GM12878 (cell line): Measurements from ENCODE around the gene WFS1. TPM values are rescaled to one million over a fixed set of nuclear protein-coding genes. Genes with fewer than 3 reads are reported as not detected.

Source experiments
- ATAC-seq: fragments of 200-7000 bp; cut with Tn5 transposase; 3 replicates; pipeline ENCODE4 v1.9.1; 2020; ENCODE audit warnings: mild to moderate bottlenecking, moderate library complexity
- BruUV-seq: library from RNA; stranded (reverse); fragments of 400-500 nt; replicated peaks from 2 replicates; lab custom pipeline; 2021; lab: Mats Ljungman, UMichigan
- CTCF ChIA-PET: fragments of 300-600 bp; sonication (Branson Sonifier 250); formaldehyde crosslinking; extraction: SDS; loops from one replicate; lab custom pipeline; 2021; ENCODE audit warnings: inconsistent platforms; lab: Yijun Ruan, JAX
- POLR2A ChIA-PET: fragments of 350-600 bp; formaldehyde crosslinking; extraction: SDS; loops from one replicate; lab custom pipeline; 2021; ENCODE audit warnings: inconsistent platforms; lab: Charles Lee
- RAD21 ChIA-PET: fragments of 300-600 bp; sonication (Branson Sonifier 250); formaldehyde crosslinking; loops from one replicate; lab custom pipeline; 2023; ENCODE audit warnings: antibody characterized with exemption; ENCODE audit not compliant: unreplicated experiment; lab: Charles Lee
- SMC1A ChIA-PET: fragments of 300-600 bp; sonication (Branson Sonifier 250); formaldehyde crosslinking; loops from one replicate; lab custom pipeline; 2023; ENCODE audit not compliant: unreplicated experiment, uncharacterized antibody; lab: Charles Lee
- DNase-seq: peaks from one replicate; pipeline ENCODE4 v3.0.0-alpha.2; 2011; ENCODE audit warnings: low read depth, low spot score
- FAIRE-seq: peaks from 3 replicates; lab custom pipeline; 2011; peaks lifted over from hg19 to GRCh38; lab: Jason Lieb, UNC
- H2AFZ ChIP-seq: 2 replicates; pipeline ENCODE4 v1.6.0; 2011; ENCODE audit warnings: low read depth, low read length, control low read depth; ENCODE audit not compliant: control insufficient read depth
- H3K27ac ChIP-seq: 2 replicates; pipeline ENCODE4 v1.5.1; 2011; ENCODE audit warnings: control low read depth; ENCODE audit not compliant: control insufficient read depth, insufficient read depth
- H3K27me3 ChIP-seq, 2 experiments: replicated peaks in 1 of 2; 2 replicates each; pipeline versions ENCODE4 v1.6.0 to v1.6.1; 2011; ENCODE audit warnings: low read length in 1 of 2; ENCODE audit not compliant: control insufficient read depth in 2 of 2, insufficient read depth in 2 of 2
- H3K36me3 ChIP-seq, 2 experiments: 2 replicates each; pipeline ENCODE4 v1.5.1; 2011; ENCODE audit warnings: low read length in 1 of 2; ENCODE audit not compliant: control insufficient read depth in 2 of 2, insufficient read depth in 2 of 2
- H3K4me1 ChIP-seq: 2 replicates; pipeline ENCODE4 v1.6.1; 2011; ENCODE audit warnings: mild to moderate bottlenecking, low read length, moderate library complexity, mixed read lengths; ENCODE audit not compliant: control insufficient read depth, insufficient read depth
- H3K4me2 ChIP-seq: 2 replicates; pipeline ENCODE4 v1.6.0; 2011; ENCODE audit warnings: control low read depth; ENCODE audit not compliant: control insufficient read depth, insufficient read depth
- H3K4me3 ChIP-seq: fragments of 200-600 bp; sonication (generic); 2 replicates; pipeline ENCODE4 v1.5.1; 2016
- H3K79me2 ChIP-seq: 2 replicates; pipeline ENCODE4 v1.6.0; 2011; ENCODE audit warnings: low read length; ENCODE audit not compliant: control insufficient read depth, insufficient read depth
- H3K9ac ChIP-seq: 2 replicates; pipeline ENCODE4 v1.8.0; 2011; ENCODE audit warnings: low read length, control low read depth, mixed read lengths; ENCODE audit not compliant: control insufficient read depth, insufficient read depth
- H3K9me3 ChIP-seq: replicated peaks from 3 replicates; pipeline ENCODE4 v1.5.1; 2011; ENCODE audit warnings: mild to moderate bottlenecking, low read length; ENCODE audit not compliant: control insufficient read depth, insufficient read depth
- H4K20me1 ChIP-seq: 2 replicates; pipeline ENCODE4 v1.6.0; 2011; ENCODE audit not compliant: control insufficient read depth, insufficient read depth
- BMI1 ChIP-seq: fragments of 450-650 bp; IDR thresholded peaks from 2 replicates; pipeline ENCODE4 v1.6.1; 2016; ENCODE audit warnings: mild to moderate bottlenecking, moderate library complexity, borderline replicate concordance
- EGR1 ChIP-seq, 2 experiments: IDR thresholded peaks; 1 replicate in 1 of 2; 2 replicates in 1 of 2; pipeline ENCODE4 v1.6.1; 2011 to 2012; ENCODE audit warnings: low read depth in 2 of 2, low read length in 2 of 2, borderline replicate concordance in 1 of 2, mild to moderate bottlenecking in 1 of 2, moderate library complexity in 1 of 2
- GATAD2B ChIP-seq: fragments of 450-650 bp; conservative IDR thresholded peaks from 2 replicates; pipeline ENCODE4 v1.6.1; 2017; ENCODE audit warnings: low read depth, mild to moderate bottlenecking, moderate library complexity
- JUNB ChIP-seq: IDR thresholded peaks from 2 replicates; pipeline ENCODE4 v1.6.1; 2016; ENCODE audit warnings: antibody characterized with exemption, mild to moderate bottlenecking
- NFYB ChIP-seq: IDR thresholded peaks from 2 replicates; pipeline ENCODE4 v1.6.1; 2011; ENCODE audit warnings: low read depth, mild to moderate bottlenecking, low read length, improper control_type of control experiment, moderate library complexity; ENCODE audit not compliant: insufficient read depth
- NRF1 ChIP-seq: conservative IDR thresholded peaks from 2 replicates; pipeline ENCODE4 v1.6.1; 2011; ENCODE audit warnings: mild to moderate bottlenecking, low read depth, low read length, improper control_type of control experiment
- PAX8 ChIP-seq: fragments of 450-650 bp; IDR thresholded peaks from 2 replicates; pipeline ENCODE4 v1.6.1; 2017; ENCODE audit warnings: mild to moderate bottlenecking, moderate library complexity
- PRDM15 ChIP-seq: fragments of 450-650 bp; formaldehyde crosslinking; IDR thresholded peaks from 2 replicates; pipeline ENCODE4 v1.4.0; 2020; ENCODE audit warnings: mild to moderate bottlenecking, moderate library complexity
- RBBP5 ChIP-seq: fragments of 200-600 bp; sonication (generic); conservative IDR thresholded peaks from 2 replicates; pipeline ENCODE4 v1.6.1; 2016
- SIN3A ChIP-seq: IDR thresholded peaks from 2 replicates; pipeline ENCODE4 v1.6.1; 2012; ENCODE audit warnings: low read depth, low read length, improper control_type of control experiment
- SMC3 ChIP-seq: IDR thresholded peaks from 2 replicates; pipeline ENCODE4 v1.6.1; 2011; ENCODE audit warnings: low read length, improper control_type of control experiment, borderline replicate concordance
- SREBF2 ChIP-seq: IDR thresholded peaks from 2 replicates; pipeline ENCODE4 v1.6.1; 2012; ENCODE audit warnings: mild to moderate bottlenecking, low read length
- USF1 ChIP-seq: IDR thresholded peaks from 2 replicates; pipeline ENCODE4 v1.6.1; 2011; ENCODE audit warnings: borderline replicate concordance, low read depth, mild to moderate bottlenecking, moderate library complexity, mixed read lengths, low read length; ENCODE audit not compliant: insufficient read depth; ENCODE audit errors: extremely low read length
- WRNIP1 ChIP-seq: IDR thresholded peaks from 2 replicates; pipeline ENCODE4 v1.6.1; 2011; ENCODE audit warnings: low read depth, low read length, improper control_type of control experiment, borderline replicate concordance
- WGBS: methylation state at CpG from one replicate; pipeline ENCODE4 v1.1.6; 2016; ENCODE audit warnings: low lambda C conversion rate; ENCODE audit not compliant: insufficient replicate concordance, insufficient coverage; ENCODE audit errors: missing lambda C conversion rate; 5-methylcytosine and 5-hydroxymethylcytosine counted together
- in situ Hi-C: fragments of 300-500 bp; cut with MboI; formaldehyde crosslinking; loops from 9 replicates; pipeline ENCODE4 v1.14.3; 2018; ENCODE audit warnings: mixed read lengths
- intact Hi-C: fragments of 100-400 bp; cut with micrococcal nuclease; formaldehyde crosslinking; loops from one replicate; pipeline ENCODE4 v1.14.2; 2022; ENCODE audit not compliant: unreplicated experiment
- polyA plus RNA-seq, 11 experiments: library from polyadenylated mRNA; depleted of rRNA in 4 of 11; unstranded in 6 of 11; stranded (reverse) in 5 of 11; fragments of >200 nt; fragmentation: Nextera tagmentation in 4 of 11; fragmentation: Illumina TruSeq in 1 of 11; extraction: Ambion mirVana in 4 of 11; extraction: Trizol in 1 of 11; gene quantifications; 1 replicate in 1 of 11; 2 replicates in 10 of 11; pipeline versions ENCODE4 v1.2.1 to v1.2.3, GENCODE V29; 2011 to 2016; ENCODE audit warnings: inconsistent platforms in 2 of 11, missing spikeins in 2 of 11, low read depth in 1 of 11
- total RNA-seq, 4 experiments: library from RNA; depleted of rRNA in 3 of 4; stranded (reverse); fragments of >200 nt in 3 of 4; fragmentation: Illumina TruSeq in 1 of 4; extraction: Trizol in 1 of 4; gene quantifications; 2 replicates each; pipeline versions ENCODE4 v1.2.1 to v1.2.3, GENCODE V29; 2013 to 2021

Gene WFS1
- total and polyA plus RNA-seq, 10 of the 15 experiments (the other 5 are each of a cell fraction or from before 2014, with no cell fraction given) = 0.31 to 4.7 (median 2.0) TPM

- CTCF ChIA-PET = no interaction called here
- intact Hi-C loops (no loop called here), in situ Hi-C loops (no loop called here)
- Histone ChIP-seq H2AFZ (no peak overlapping the region), H3K27ac (no peak overlapping the region), H4K20me1 (no peaks in the 10 kb centered on the region), H3K9ac (no peak overlapping the region), H3K79me2 (no peaks in the 10 kb centered on the region), H3K9me3 (no peaks in the 10 kb centered on the region), H3K4me2 (no peak overlapping the region), H3K36me3 (no peaks in the 10 kb centered on the region), H3K4me3 (no peak overlapping the region), H3K4me1 (no peaks in the 10 kb centered on the region), H3K27me3 (no peaks in the 10 kb centered on the region)
- WGBS = 70% methylated on average over 10 of the region's 12 CpGs
- DNase-seq (no peak), ATAC-seq (no peak), FAIRE-seq (no peak)
- RAD21 ChIA-PET = no interaction called here
- BruUV-seq = no TSS peak
- TF ChIP-seq PAX8 (no peak), NFYB (no peak), SIN3A (no peak), SMC3 (no peak), NRF1 (no peak), EGR1 (IDR thresholded peaks at IDR 0.05; ENCODE audit: borderline replicate concordance in 1 of 2, low read depth in 2 of 2, low read length in 2 of 2) (no peak), WRNIP1 (no peak), BMI1 (no peak), JUNB (no peak)
- POLR2A ChIA-PET = no interaction called here
- SMC1A ChIA-PET = no interaction called here
Measured at GRCh38 chr4:6299875-6300274, 30.2 kb downstream of the WFS1 start.

GRCh38 chr4:6300359-6300758 is 30.7 kb downstream of the WFS1 start:
- no peaks in the 10 kb centered on the region for H3K27me3 ChIP-seq
- H3K36me3 ChIP-seq = no peaks in the 10 kb centered on the region
- in situ Hi-C loops = no loop called here
- intact Hi-C loops = no loop called here
- H4K20me1 ChIP-seq = no peaks in the 10 kb centered on the region
- ChIA-PET CTCF (no interaction called here), POLR2A (no interaction called here), SMC1A (no interaction called here), RAD21 (no interaction called here)
- H3K4me2 ChIP-seq = no peak overlapping the region
- 49% methylated on average over 11 of the region's 11 CpGs for WGBS
- H3K79me2 ChIP-seq = no peaks in the 10 kb centered on the region
- ATAC-seq (no peak), FAIRE-seq (no peak), DNase-seq (no peak)
- no peak overlapping the region for H3K9ac ChIP-seq
- no peak overlapping the region for H2AFZ ChIP-seq
- no TSS peak for BruUV-seq
- no peak overlapping the region for H3K27ac ChIP-seq
- H3K4me3 ChIP-seq = no peak overlapping the region
- no peaks in the 10 kb centered on the region for H3K4me1 ChIP-seq
- H3K9me3 ChIP-seq = no peaks in the 10 kb centered on the region
- no peak for TF ChIP-seq USF1
- no peak for TF ChIP-seq NFYB
- no peak for TF ChIP-seq PRDM15 (CRISPR knock-in tag)
- TF ChIP-seq SREBF2 = no peak
- no peak for TF ChIP-seq GATAD2B
- TF ChIP-seq RBBP5 = no peak
